Trophoblast cell (in vitro differentiated cells and primary cell): ENCODE results near the gene PLXDC1.

Experiments
- DNase-seq, 2 donors: peaks; one replicate each; pipeline ENCODE4 v3.0.0-alpha.2; 2016
- H2AFZ ChIP-seq: 2 replicates; pipeline ENCODE4 v1.6.1; 2013; ENCODE audit warnings: low read length, moderate library complexity, mild to moderate bottlenecking; ENCODE audit not compliant: insufficient read depth, poor library complexity
- H2AK5ac ChIP-seq: 2 replicates; pipeline ENCODE4 v1.6.1; 2013; ENCODE audit warnings: mild to moderate bottlenecking, low read length
- H2BK120ac ChIP-seq: 2 replicates; pipeline ENCODE4 v1.6.1; 2013; ENCODE audit warnings: low read length, mild to moderate bottlenecking, moderate library complexity; ENCODE audit not compliant: insufficient read depth, poor library complexity
- H2BK12ac ChIP-seq: 2 replicates; pipeline ENCODE4 v1.6.1; 2013; ENCODE audit warnings: mild to moderate bottlenecking, low read length, moderate library complexity
- H2BK5ac ChIP-seq: 2 replicates; pipeline ENCODE4 v1.6.1; 2013; ENCODE audit warnings: low read length, low read depth, moderate library complexity, mild to moderate bottlenecking; ENCODE audit not compliant: poor library complexity
- H3K14ac ChIP-seq: 2 replicates; pipeline ENCODE4 v1.6.1; 2013; ENCODE audit warnings: mild to moderate bottlenecking, low read length
- H3K18ac ChIP-seq: 2 replicates; pipeline ENCODE4 v1.6.1; 2013; ENCODE audit warnings: mild to moderate bottlenecking, low read length
- H3K23ac ChIP-seq: 2 replicates; pipeline ENCODE4 v1.6.1; 2013; ENCODE audit warnings: low read length
- H3K27ac ChIP-seq: 2 replicates; pipeline ENCODE4 v1.5.1; 2013; ENCODE audit warnings: low read depth, mild to moderate bottlenecking, inconsistent platforms, low read length, moderate library complexity
- H3K27me3 ChIP-seq: 2 replicates; pipeline ENCODE4 v1.6.1; 2013; ENCODE audit warnings: inconsistent platforms, mild to moderate bottlenecking, low read length, moderate library complexity; ENCODE audit not compliant: insufficient read depth
- H3K36me3 ChIP-seq, 2 experiments: 1 replicate in 1 of 2; 2 replicates in 1 of 2; pipeline ENCODE4 v1.6.1; 2013; ENCODE audit warnings: low read length in 2 of 2, mild to moderate bottlenecking in 2 of 2, moderate library complexity in 1 of 2; ENCODE audit not compliant: insufficient read depth in 2 of 2, control insufficient read depth in 1 of 2
- H3K4ac ChIP-seq: 2 replicates; pipeline ENCODE4 v1.6.1; 2013; ENCODE audit warnings: low read depth, mild to moderate bottlenecking, low read length, moderate library complexity
- H3K4me1 ChIP-seq, 2 experiments: 1 replicate in 1 of 2; 2 replicates in 1 of 2; pipeline ENCODE4 v1.6.1; 2013; ENCODE audit warnings: low read length in 2 of 2, mild to moderate bottlenecking in 2 of 2, moderate library complexity in 1 of 2; ENCODE audit not compliant: insufficient read depth in 2 of 2, control insufficient read depth in 1 of 2
- H3K4me2 ChIP-seq: 2 replicates; pipeline ENCODE4 v1.6.1; 2013; ENCODE audit warnings: inconsistent platforms, mild to moderate bottlenecking, low read length, moderate library complexity
- H3K4me3 ChIP-seq: 2 replicates; pipeline ENCODE4 v1.5.1; 2013; ENCODE audit warnings: mild to moderate bottlenecking, low read depth, low read length, inconsistent platforms
- H3K79me1 ChIP-seq: one replicate; pipeline ENCODE4 v1.6.1; 2013; ENCODE audit warnings: low read length
- H3K79me2 ChIP-seq: 2 replicates; pipeline ENCODE4 v1.6.1; 2013; ENCODE audit warnings: low read length, mild to moderate bottlenecking; ENCODE audit not compliant: control insufficient read depth, insufficient read depth, poor library complexity
- H3K9ac ChIP-seq: 2 replicates; pipeline ENCODE4 v1.6.1; 2013; ENCODE audit warnings: mild to moderate bottlenecking, low read length
- H3K9me3 ChIP-seq: 2 replicates; pipeline ENCODE4 v1.6.1; 2013; ENCODE audit warnings: low read depth, mild to moderate bottlenecking, control low read depth, inconsistent platforms, low read length; ENCODE audit not compliant: insufficient read depth
- H4K12ac ChIP-seq: 2 replicates; pipeline ENCODE4 v1.6.1; 2013; ENCODE audit warnings: low read depth, mild to moderate bottlenecking, low read length, moderate library complexity
- H4K8ac ChIP-seq: 2 replicates; pipeline ENCODE4 v1.6.1; 2013; ENCODE audit warnings: low read depth, mild to moderate bottlenecking, low read length, moderate library complexity
- H4K91ac ChIP-seq: one replicate; pipeline ENCODE4 v1.6.1; 2013; ENCODE audit warnings: low read depth, mild to moderate bottlenecking, low read length, moderate library complexity
- WGBS: extraction: QIAGEN DNeasy Blood & Tissue Kit; methylation state at CpG from one replicate; pipeline ENCODE4 v1.1.7; 2013; ENCODE audit warnings: missing lambda C conversion rate; ENCODE audit not compliant: insufficient read length, insufficient coverage; ENCODE audit errors: extremely low coverage; 5-methylcytosine and 5-hydroxymethylcytosine counted together

Gene PLXDC1

GRCh38 chr17:39074676-39075075, 76.8 kb downstream of the PLXDC1 start:
- Histone ChIP-seq H2BK120ac (no peak overlapping the region), H3K36me3 (no peaks in the 10 kb centered on the region), H3K18ac (no peak overlapping the region), H3K27me3 (no peaks in the 10 kb centered on the region), H3K23ac (no peak overlapping the region), H3K9ac (no peak overlapping the region), H3K14ac (no peak overlapping the region), H3K4me2 (no peak overlapping the region), H3K4me3 (no peak overlapping the region), H3K79me2 (no peaks in the 10 kb centered on the region), H2AFZ (no peak overlapping the region), H2AK5ac (no peak overlapping the region), H4K12ac (no peak overlapping the region), H4K91ac (no peak overlapping the region), H3K79me1 (no peaks in the 10 kb centered on the region), H3K27ac (no peak overlapping the region), H3K4me1 (no peaks in the 10 kb centered on the region), H4K8ac (no peak overlapping the region), H2BK5ac (no peak overlapping the region), H3K4ac (no peak overlapping the region), H3K9me3 (no peaks in the 10 kb centered on the region), H2BK12ac (no peak overlapping the region)
- no CpG with 5 or more reads among the region's 2 CpGs for WGBS
- DNase-seq, result no peak

- H3K4ac ChIP-seq, result no peak overlapping the region
- no peak overlapping the region for H4K91ac ChIP-seq
- no peaks in the 10 kb centered on the region for H3K79me1 ChIP-seq
- no peak for DNase-seq
- H3K4me3 ChIP-seq, result no peak overlapping the region
- no peak overlapping the region for H2AK5ac ChIP-seq
- no peak overlapping the region for H2BK12ac ChIP-seq
- no peaks in the 10 kb centered on the region for H3K36me3 ChIP-seq
- no peak overlapping the region for H2BK120ac ChIP-seq
- no peak overlapping the region for H3K18ac ChIP-seq
- no peaks in the 10 kb centered on the region for H3K79me2 ChIP-seq
- no peak overlapping the region for H3K27ac ChIP-seq
- H3K4me2 ChIP-seq, result no peak overlapping the region
- H3K9ac ChIP-seq, result no peak overlapping the region
- H4K12ac ChIP-seq, result no peak overlapping the region
- no peak overlapping the region for H3K14ac ChIP-seq
- no peak overlapping the region for H2AFZ ChIP-seq
- no peaks in the 10 kb centered on the region for H3K9me3 ChIP-seq
- WGBS, result no CpG with 5 or more reads among the region's 1 CpG
- H3K23ac ChIP-seq, result no peak overlapping the region
- no peaks in the 10 kb centered on the region for H3K4me1 ChIP-seq
- no peak overlapping the region for H4K8ac ChIP-seq
- H3K27me3 ChIP-seq, result no peaks in the 10 kb centered on the region
- no peak overlapping the region for H2BK5ac ChIP-seq
Observed at GRCh38 chr17:39073916-39074315, 77.5 kb downstream of the PLXDC1 start.

GRCh38 chr17:39073353-39073752, 78.1 kb downstream of the PLXDC1 start:
- Histone ChIP-seq H3K23ac (no peak overlapping the region), H3K27ac (no peak overlapping the region), H3K9me3 (no peaks in the 10 kb centered on the region), H3K79me1 (no peaks in the 10 kb centered on the region), H3K79me2 (no peaks in the 10 kb centered on the region), H2AFZ (no peak overlapping the region), H3K36me3 (no peaks in the 10 kb centered on the region), H3K4me1 (no peaks in the 10 kb centered on the region), H4K12ac (no peak overlapping the region), H2BK12ac (no peak overlapping the region), H2BK120ac (no peak overlapping the region), H4K91ac (no peak overlapping the region), H3K4ac (no peak overlapping the region), H3K14ac (no peak overlapping the region), H3K18ac (no peak overlapping the region), H2AK5ac (no peak overlapping the region), H2BK5ac (no peak overlapping the region), H4K8ac (no peak overlapping the region), H3K9ac (no peak overlapping the region), H3K27me3 (no peaks in the 10 kb centered on the region), H3K4me3 (no peak overlapping the region), H3K4me2 (no peak overlapping the region)
- no peak for DNase-seq
- no CpG with 5 or more reads among the region's 3 CpGs for WGBS

GRCh38 chr17:39071573-39071972, 79.9 kb downstream of the PLXDC1 start:
- no CpG with 5 or more reads among the region's 4 CpGs for WGBS
- H3K4ac ChIP-seq, result no peak overlapping the region
- H3K9ac ChIP-seq, result no peak overlapping the region
- no peaks in the 10 kb centered on the region for H3K27me3 ChIP-seq
- H4K91ac ChIP-seq, result no peak overlapping the region
- no peak overlapping the region for H2AFZ ChIP-seq
- no peak overlapping the region for H3K18ac ChIP-seq
- H3K4me3 ChIP-seq, result no peak overlapping the region
- H3K9me3 ChIP-seq, result no peaks in the 10 kb centered on the region
- no peaks in the 10 kb centered on the region for H3K79me1 ChIP-seq
- no peak overlapping the region for H2AK5ac ChIP-seq
- no peak overlapping the region for H3K27ac ChIP-seq
- H4K12ac ChIP-seq, result no peak overlapping the region
- no peaks in the 10 kb centered on the region for H3K4me1 ChIP-seq
- no peak overlapping the region for H3K14ac ChIP-seq
- H3K36me3 ChIP-seq, result no peaks in the 10 kb centered on the region
- H2BK120ac ChIP-seq, result no peak overlapping the region
- H4K8ac ChIP-seq, result no peak overlapping the region
- no peak overlapping the region for H3K23ac ChIP-seq
- H3K79me2 ChIP-seq, result no peaks in the 10 kb centered on the region
- H3K4me2 ChIP-seq, result no peak overlapping the region
- H2BK12ac ChIP-seq, result no peak overlapping the region
- no peak for DNase-seq
- no peak overlapping the region for H2BK5ac ChIP-seq
